Lower leg skin (tissue), 3 donors: ENCODE results near the gene INTS3.

Source experiments
- POLR2A ChIP-seq, 2 donors: fragments of 450-650 bp; IDR thresholded peaks; one replicate each; pipeline ENCODE4 v1.6.1; 2016 to 2017; ENCODE audit warnings: antibody characterized with exemption in 2 of 2, mild to moderate bottlenecking in 1 of 2, moderate library complexity in 1 of 2
- TF ChIP-seq, protein P1 (sequence below), 3 donors: fragments of 450-650 bp; IDR thresholded peaks; one replicate each; pipeline ENCODE4 v1.5.1; 2016; ENCODE audit warnings: antibody characterized with exemption in 3 of 3, mild to moderate bottlenecking in 3 of 3, moderate library complexity in 2 of 3

DNA sequence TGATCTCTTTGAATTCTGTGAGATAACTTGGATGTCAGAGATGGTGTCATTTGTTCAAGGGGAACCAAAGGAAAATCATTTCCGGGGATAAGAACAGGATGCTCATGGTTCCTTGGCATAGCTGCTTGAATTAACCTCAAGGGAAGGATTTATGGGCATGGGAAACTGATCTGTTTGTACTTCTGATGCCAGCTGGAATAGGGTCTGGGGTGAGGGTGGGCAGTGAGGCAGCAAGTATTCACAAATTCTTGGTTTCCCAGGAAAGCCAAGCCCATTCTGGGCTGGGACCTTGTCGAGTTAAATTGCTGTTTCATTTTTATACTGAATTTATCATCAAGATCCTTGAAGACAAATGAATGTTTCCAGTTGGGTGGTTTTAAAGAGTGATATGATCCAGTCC is 14.1 kb downstream of the INTS3 start:
- TF ChIP-seq, protein P1, sequence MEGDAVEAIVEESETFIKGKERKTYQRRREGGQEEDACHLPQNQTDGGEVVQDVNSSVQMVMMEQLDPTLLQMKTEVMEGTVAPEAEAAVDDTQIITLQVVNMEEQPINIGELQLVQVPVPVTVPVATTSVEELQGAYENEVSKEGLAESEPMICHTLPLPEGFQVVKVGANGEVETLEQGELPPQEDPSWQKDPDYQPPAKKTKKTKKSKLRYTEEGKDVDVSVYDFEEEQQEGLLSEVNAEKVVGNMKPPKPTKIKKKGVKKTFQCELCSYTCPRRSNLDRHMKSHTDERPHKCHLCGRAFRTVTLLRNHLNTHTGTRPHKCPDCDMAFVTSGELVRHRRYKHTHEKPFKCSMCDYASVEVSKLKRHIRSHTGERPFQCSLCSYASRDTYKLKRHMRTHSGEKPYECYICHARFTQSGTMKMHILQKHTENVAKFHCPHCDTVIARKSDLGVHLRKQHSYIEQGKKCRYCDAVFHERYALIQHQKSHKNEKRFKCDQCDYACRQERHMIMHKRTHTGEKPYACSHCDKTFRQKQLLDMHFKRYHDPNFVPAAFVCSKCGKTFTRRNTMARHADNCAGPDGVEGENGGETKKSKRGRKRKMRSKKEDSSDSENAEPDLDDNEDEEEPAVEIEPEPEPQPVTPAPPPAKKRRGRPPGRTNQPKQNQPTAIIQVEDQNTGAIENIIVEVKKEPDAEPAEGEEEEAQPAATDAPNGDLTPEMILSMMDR (IDR thresholded peaks at IDR 0.05) = no peak
- no peak for TF ChIP-seq POLR2A (IDR thresholded peaks at IDR 0.05)
